Stimulated activated naive B cell treated with anti-CD40 and anti-IgM and Interleukin-4, amounts not matched to agents 10 μg/mL and 1 μg/mL and 100 μg/mL, for 72 hours (primary cell): ENCODE results near the gene CARD10.
A peak's percentile ranks its signal among the peaks of the same experiment; 100 is the strongest.
"Not testable (repeated sequence)": the region's sequence is repeated elsewhere in the genome, so short reads cannot be mapped to it uniquely, and the experiment has no call there.

ENCODE experiments used
- ATAC-seq, 2 donors: fragments of 150-1000 bp; cut with Tn5 transposase; replicated peaks; 2 replicates each; pipeline ENCODE4 v1.10.0; 2021; ENCODE audit warnings: moderate library complexity in 1 of 2
- DNase-seq: peaks from one replicate; pipeline ENCODE4 v3.0.0; 2021
- H3K27ac Mint-ChIP-seq: one replicate; pipeline ENCODE4 v1.8.0; 2022; ENCODE audit warnings: mild to moderate bottlenecking, mixed read lengths
- H3K27me3 Mint-ChIP-seq, 2 donors: one replicate each; pipeline ENCODE4 v1.8.0; 2022; ENCODE audit warnings: mixed read lengths in 2 of 2
- H3K36me3 Mint-ChIP-seq, 2 donors: one replicate each; pipeline ENCODE4 v1.8.0; 2022; ENCODE audit warnings: mixed read lengths in 2 of 2, mild to moderate bottlenecking in 1 of 2
- H3K4me1 Mint-ChIP-seq, 2 donors: one replicate each; pipeline ENCODE4 v1.8.0; 2022; ENCODE audit warnings: mixed read lengths in 2 of 2, mild to moderate bottlenecking in 1 of 2
- H3K4me3 Mint-ChIP-seq, 2 donors: one replicate each; pipeline ENCODE4 v1.8.0; 2022; ENCODE audit warnings: mild to moderate bottlenecking in 2 of 2, mixed read lengths in 2 of 2, moderate library complexity in 1 of 2
- H3K9me3 Mint-ChIP-seq, 2 donors: one replicate each; pipeline ENCODE4 v1.8.0; 2022; ENCODE audit warnings: mixed read lengths in 2 of 2, mild to moderate bottlenecking in 1 of 2

CARD10 gene

DNA sequence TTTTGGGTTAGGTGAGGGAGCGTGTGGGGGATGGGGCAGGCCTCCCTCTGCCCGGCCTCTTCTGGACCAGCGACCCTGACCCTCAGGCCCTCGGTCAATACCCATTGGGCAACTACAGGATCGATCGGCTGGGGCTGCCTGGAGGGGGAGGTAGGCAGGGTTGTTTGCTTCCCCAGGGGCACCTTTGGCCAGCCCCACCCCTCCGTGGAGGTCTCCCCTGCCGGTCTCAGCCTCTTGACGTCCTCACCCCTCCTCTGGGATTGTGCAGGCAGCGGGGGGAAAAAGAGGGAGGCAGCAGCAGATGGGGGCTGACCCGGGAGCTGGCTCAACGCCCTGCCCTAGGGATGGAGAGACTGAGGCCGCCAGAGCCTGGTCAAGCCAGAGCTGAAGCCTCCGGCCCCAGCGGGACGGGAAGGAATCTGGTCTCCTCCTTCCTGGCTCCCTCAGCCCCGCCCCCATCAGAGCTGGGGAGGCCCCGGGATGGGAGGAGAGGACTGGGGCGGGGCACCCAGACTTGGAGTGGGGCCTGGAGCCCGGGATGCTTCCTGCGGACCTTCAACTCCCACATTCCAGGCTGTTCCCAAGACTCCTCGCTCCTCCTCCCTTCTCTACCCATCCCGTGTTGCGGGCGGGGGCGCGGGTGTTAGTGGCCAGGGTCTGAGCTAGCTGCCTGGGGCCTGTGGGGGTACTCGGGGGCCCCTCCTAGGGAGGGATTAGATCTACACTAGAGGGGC, 26.7 kb upstream of the CARD10 start:
- no peaks in the 10 kb centered on the region for H3K36me3 Mint-ChIP-seq
- no peak for DNase-seq
- no peak for ATAC-seq
- no peak overlapping the region for H3K4me3 Mint-ChIP-seq
- no peaks in the 10 kb centered on the region for H3K9me3 Mint-ChIP-seq
- H3K4me1 Mint-ChIP-seq, result peaks cover 16 to 31% of the 10 kb centered on the region in 2 donors
- peak overlapping the region; percentile 80 for H3K27ac Mint-ChIP-seq
- peaks cover 19 to 31% of the 10 kb centered on the region in 2 donors for H3K27me3 Mint-ChIP-seq

GRCh38 chr22:37544955-37545702, 25.9 kb upstream of the CARD10 start:
- Mint-ChIP-seq H3K27ac (no peak overlapping the region), H3K9me3 (no peaks in the 10 kb centered on the region), H3K4me3 (no peak overlapping the region), H3K36me3 (no peaks in the 10 kb centered on the region), H3K27me3 (peaks cover 24 to 36% of the 10 kb centered on the region in 2 donors), H3K4me1 (peaks cover 16 to 36% of the 10 kb centered on the region in 2 donors)
- peak; percentile 36 for DNase-seq
- peak; percentile 40 to 47 for ATAC-seq

DNA sequence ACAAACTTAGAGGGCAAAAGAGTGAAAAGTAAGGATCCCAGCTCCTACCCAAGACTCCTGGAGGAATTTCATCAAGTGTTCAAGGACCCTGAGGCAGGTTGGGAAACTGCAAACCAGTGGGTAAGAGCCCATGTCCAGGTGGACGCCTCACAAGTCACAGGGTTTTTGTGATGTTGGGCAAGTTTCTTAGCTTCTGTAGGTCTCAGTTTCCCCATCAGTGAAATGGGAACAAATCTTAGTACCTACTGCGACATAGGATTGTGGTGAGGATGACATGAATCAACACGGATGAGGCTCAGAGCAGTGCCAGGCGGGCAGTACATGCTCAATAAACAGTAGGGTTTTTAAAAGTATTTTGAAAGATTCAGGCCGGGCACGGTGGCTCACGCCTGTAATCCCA, 23.7 kb upstream of the CARD10 start:
- H3K27me3 Mint-ChIP-seq, result peaks cover 28 to 44% of the 10 kb centered on the region in 2 donors
- H3K27ac Mint-ChIP-seq, result no peak overlapping the region
- DNase-seq, result no peak
- no peak for ATAC-seq
- no peaks in the 10 kb centered on the region for H3K9me3 Mint-ChIP-seq
- no peak overlapping the region for H3K4me3 Mint-ChIP-seq
- peaks cover 25 to 50% of the 10 kb centered on the region in 2 donors for H3K4me1 Mint-ChIP-seq
- H3K36me3 Mint-ChIP-seq, result no peaks in the 10 kb centered on the region

DNA sequence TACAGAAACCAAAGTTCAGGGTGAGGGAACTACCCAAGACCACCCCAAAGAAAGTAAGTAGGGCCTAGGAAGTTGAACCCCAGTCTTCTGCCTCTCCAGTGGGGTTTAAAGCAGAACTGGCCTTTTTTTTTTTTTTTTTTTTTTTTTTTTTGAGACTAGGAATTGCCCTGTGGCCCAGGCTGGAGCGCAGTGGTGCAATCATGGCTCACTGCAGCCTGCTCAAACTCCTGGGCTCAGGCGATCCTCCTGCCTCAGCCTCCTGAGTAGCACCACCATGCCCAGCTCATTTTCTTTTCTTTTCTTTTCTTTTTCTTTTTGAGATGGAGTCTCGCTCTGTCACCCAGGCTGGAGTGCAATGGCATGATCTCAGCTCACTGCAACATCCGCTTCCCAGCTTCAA, 23.2 kb upstream of the CARD10 start:
- H3K36me3 Mint-ChIP-seq, H3K4me3 Mint-ChIP-seq, H3K9me3 Mint-ChIP-seq, DNase-seq, ATAC-seq: not testable (repeated sequence)
- H3K4me1 Mint-ChIP-seq, result peaks cover 25 to 53% of the 10 kb centered on the region in 2 donors
- H3K27ac Mint-ChIP-seq, result peak overlapping the region; percentile 67
- H3K27me3 Mint-ChIP-seq, result peaks cover 28 to 44% of the 10 kb centered on the region in 2 donors

- not testable (repeated sequence) for H3K36me3 Mint-ChIP-seq, DNase-seq, H3K27ac Mint-ChIP-seq, H3K9me3 Mint-ChIP-seq, ATAC-seq, H3K4me3 Mint-ChIP-seq
- Mint-ChIP-seq H3K27me3 (peaks cover 18 to 26% of the 10 kb centered on the region in 2 donors), H3K4me1 (peaks cover 18 to 37% of the 10 kb centered on the region in 2 donors)
Observed at GRCh38 chr22:37539790-37540189, 20.6 kb upstream of the CARD10 start.

- Mint-ChIP-seq H3K4me3 (peak overlapping the region; percentile 27 to 28), H3K9me3 (no peaks in the 10 kb centered on the region), H3K27me3 (peaks cover 14 to 20% of the 10 kb centered on the region in 2 donors), H3K27ac (peak overlapping the region; percentile 51), H3K4me1 (peaks cover 22 to 46% of the 10 kb centered on the region in 2 donors), H3K36me3 (no peaks in the 10 kb centered on the region)
- peak; percentile 89 for DNase-seq
- ATAC-seq, result peak; percentile 94 to 97
Observed at GRCh38 chr22:37538590-37539357, 19.6 kb upstream of the CARD10 start.

DNA sequence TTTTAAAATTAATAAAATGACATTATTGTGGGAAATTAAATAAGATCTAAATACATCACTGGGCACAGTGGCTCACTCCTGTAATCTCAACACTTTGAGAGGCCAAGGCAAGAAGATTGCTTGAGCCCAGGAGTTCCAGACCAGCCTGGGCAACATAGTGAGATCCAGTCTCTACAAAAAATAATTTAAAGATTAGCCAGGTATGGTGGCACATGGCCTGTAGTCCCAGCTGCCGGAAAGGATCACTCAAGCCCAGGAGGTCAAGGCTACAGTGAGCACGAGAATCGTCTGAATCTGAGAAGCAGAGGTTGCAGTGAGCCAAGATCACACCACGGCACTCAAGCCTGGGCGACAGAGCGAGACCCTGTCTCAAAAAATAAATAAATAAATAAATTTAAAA, 15.9 kb upstream of the CARD10 start:
- no peak overlapping the region for H3K4me3 Mint-ChIP-seq
- H3K27me3 Mint-ChIP-seq, result peaks cover 9 to 14% of the 10 kb centered on the region in 2 donors
- no peaks in the 10 kb centered on the region for H3K36me3 Mint-ChIP-seq
- no peak for DNase-seq
- no peaks in the 10 kb centered on the region for H3K9me3 Mint-ChIP-seq
- H3K27ac Mint-ChIP-seq, result no peak overlapping the region
- ATAC-seq, result no peak
- H3K4me1 Mint-ChIP-seq, result peaks cover 19 to 34% of the 10 kb centered on the region in 2 donors

GRCh38 chr22:37534445-37534844, 15.2 kb upstream of the CARD10 start:
- Mint-ChIP-seq H3K4me1 (peaks cover 21 to 32% of the 10 kb centered on the region in 2 donors), H3K36me3 (no peaks in the 10 kb centered on the region), H3K9me3 (no peaks in the 10 kb centered on the region), H3K4me3 (no peak overlapping the region), H3K27ac (peak overlapping the region; percentile 7), H3K27me3 (peaks cover 12 to 15% of the 10 kb centered on the region in 2 donors)
- DNase-seq, result no peak
- ATAC-seq, result no peak

DNA sequence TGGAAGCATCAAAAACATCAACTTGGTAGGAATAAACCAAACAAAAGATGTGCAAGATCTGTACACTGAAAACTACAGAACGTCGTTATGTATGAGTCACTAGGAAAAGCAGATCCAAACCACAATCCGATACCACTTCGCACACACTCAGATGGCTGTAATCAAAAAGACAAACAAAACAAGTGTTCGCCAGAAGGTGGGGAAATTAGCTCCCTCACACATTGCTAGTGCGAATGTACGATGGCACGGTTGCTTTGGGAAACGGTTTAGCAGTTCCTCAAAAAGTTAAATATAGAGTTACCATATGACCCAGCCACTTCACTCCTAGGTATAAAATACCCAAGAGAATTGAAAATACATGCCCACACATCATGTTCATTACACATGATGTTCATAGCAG, 14.8 kb upstream of the CARD10 start:
- ATAC-seq (peak; percentile 52 to 61), DNase-seq (peak; percentile 51)
- Mint-ChIP-seq H3K4me1 (peaks cover 21 to 30% of the 10 kb centered on the region in 2 donors), H3K27ac (peak overlapping the region; percentile 7), H3K27me3 (peaks cover 9 to 14% of the 10 kb centered on the region in 2 donors), H3K9me3 (no peaks in the 10 kb centered on the region), H3K4me3 (no peak overlapping the region), H3K36me3 (no peaks in the 10 kb centered on the region)

DNA sequence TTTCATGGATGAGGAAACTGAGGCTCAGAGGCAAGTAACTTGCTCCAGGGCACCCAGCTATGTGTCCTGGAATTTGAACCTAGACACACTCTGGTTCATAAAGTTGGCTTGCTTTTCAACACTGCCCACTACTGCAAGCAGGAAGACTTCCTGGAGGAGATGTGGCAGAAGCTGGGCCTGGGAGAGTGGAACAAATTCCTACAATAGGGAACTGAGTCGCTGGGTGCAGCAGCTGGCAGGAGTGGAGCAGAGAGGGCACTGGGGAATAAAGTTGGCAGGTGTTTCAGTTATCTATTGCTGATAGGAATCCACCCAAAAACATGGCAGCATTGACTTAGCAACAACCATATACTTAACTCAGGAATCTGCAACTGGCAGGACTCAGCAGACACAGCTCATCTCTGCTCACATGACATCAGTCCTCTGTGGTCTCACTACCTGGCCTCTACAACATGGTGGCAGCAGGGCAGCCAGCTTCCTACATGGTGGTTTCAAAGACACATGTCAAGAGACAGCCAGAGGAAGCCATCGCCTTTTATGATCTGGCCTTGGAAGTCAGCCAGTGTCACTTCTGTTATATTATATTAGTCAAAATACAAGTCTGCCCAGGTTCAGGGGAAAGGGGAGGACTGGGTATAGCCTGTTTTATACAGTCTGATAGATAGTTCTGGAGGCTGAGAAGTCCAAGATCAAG, 10.6 kb upstream of the CARD10 start:
- DNase-seq (no peak), ATAC-seq (peak in 1 of 2 donors; percentile 36)
- H3K4me3 Mint-ChIP-seq, result no peak overlapping the region
- H3K27me3 Mint-ChIP-seq, result peaks cover 12 to 15% of the 10 kb centered on the region in 2 donors
- no peaks in the 10 kb centered on the region for H3K36me3 Mint-ChIP-seq
- H3K9me3 Mint-ChIP-seq, result no peaks in the 10 kb centered on the region
- peaks cover 12 to 16% of the 10 kb centered on the region in 2 donors for H3K4me1 Mint-ChIP-seq
- no peak overlapping the region for H3K27ac Mint-ChIP-seq

GRCh38 chr22:37527952-37528351, 8.7 kb upstream of the CARD10 start:
- peaks cover 26 to 27% of the 10 kb centered on the region in 2 donors for H3K27me3 Mint-ChIP-seq
- not testable (repeated sequence) for DNase-seq, H3K4me3 Mint-ChIP-seq, H3K4me1 Mint-ChIP-seq, H3K27ac Mint-ChIP-seq, H3K36me3 Mint-ChIP-seq, H3K9me3 Mint-ChIP-seq, ATAC-seq

- not testable (repeated sequence) for H3K36me3 Mint-ChIP-seq, ATAC-seq, H3K27ac Mint-ChIP-seq, DNase-seq, H3K4me1 Mint-ChIP-seq, H3K9me3 Mint-ChIP-seq, H3K4me3 Mint-ChIP-seq
- H3K27me3 Mint-ChIP-seq, result peaks cover 33 to 34% of the 10 kb centered on the region in 2 donors
Observed at GRCh38 chr22:37527081-37527752, 8.0 kb upstream of the CARD10 start.

- no peak overlapping the region for H3K27ac Mint-ChIP-seq
- peaks cover 39 to 41% of the 10 kb centered on the region in 2 donors for H3K27me3 Mint-ChIP-seq
- H3K4me1 Mint-ChIP-seq, result peaks cover 0 to 2% of the 10 kb centered on the region in 2 donors
- DNase-seq, result no peak
- no peaks in the 10 kb centered on the region for H3K36me3 Mint-ChIP-seq
- ATAC-seq, result no peak
- H3K9me3 Mint-ChIP-seq, result no peaks in the 10 kb centered on the region
- H3K4me3 Mint-ChIP-seq, result no peak overlapping the region
Observed at GRCh38 chr22:37526376-37526775, 7.2 kb upstream of the CARD10 start.
